Mesothelial cell of epicardium (in vitro differentiated cells): Measurements from ENCODE around the gene BTBD7. TPM values are rescaled to one million over a fixed set of nuclear protein-coding genes. Genes with fewer than 3 reads are reported as not detected.

ENCODE experiments used
- DNase-seq, 2 experiments: peaks; one replicate each; pipeline ENCODE4 v3.0.0; 2021; ENCODE audit warnings: low spot score in 2 of 2; ENCODE audit not compliant: unreplicated experiment in 2 of 2
- H3K27ac Mint-ChIP-seq: 2 replicates; pipeline ENCODE4 v1.8.0; 2021; ENCODE audit warnings: mixed read lengths
- H3K27me3 Mint-ChIP-seq: 2 replicates; pipeline ENCODE4 v1.8.0; 2021; ENCODE audit warnings: low read depth, mixed read lengths
- H3K36me3 Mint-ChIP-seq: 2 replicates; pipeline ENCODE4 v1.8.0; 2021; ENCODE audit warnings: mixed read lengths
- H3K4me1 Mint-ChIP-seq: 2 replicates; pipeline ENCODE4 v1.8.0; 2021; ENCODE audit warnings: mixed read lengths
- H3K4me3 Mint-ChIP-seq: 2 replicates; pipeline ENCODE4 v1.8.0; 2021; ENCODE audit warnings: mild to moderate bottlenecking, moderate library complexity, mixed read lengths
- H3K9me3 Mint-ChIP-seq: 2 replicates; pipeline ENCODE4 v1.8.0; 2021; ENCODE audit warnings: mixed read lengths
- CTCF ChIP-seq: fragments of 200-600 bp; sonication (generic); IDR thresholded peaks from one replicate; pipeline ENCODE4 v1.5.0; 2021; ENCODE audit warnings: antibody characterized with exemption; ENCODE audit not compliant: unreplicated experiment
- total RNA-seq: library from RNA; stranded (reverse); gene quantifications from 3 replicates; pipeline ENCODE4 v1.2.1, GENCODE V29; 2021

Gene BTBD7
- total RNA-seq, 1 donor from 2014 or later = 58.4 TPM

DNA sequence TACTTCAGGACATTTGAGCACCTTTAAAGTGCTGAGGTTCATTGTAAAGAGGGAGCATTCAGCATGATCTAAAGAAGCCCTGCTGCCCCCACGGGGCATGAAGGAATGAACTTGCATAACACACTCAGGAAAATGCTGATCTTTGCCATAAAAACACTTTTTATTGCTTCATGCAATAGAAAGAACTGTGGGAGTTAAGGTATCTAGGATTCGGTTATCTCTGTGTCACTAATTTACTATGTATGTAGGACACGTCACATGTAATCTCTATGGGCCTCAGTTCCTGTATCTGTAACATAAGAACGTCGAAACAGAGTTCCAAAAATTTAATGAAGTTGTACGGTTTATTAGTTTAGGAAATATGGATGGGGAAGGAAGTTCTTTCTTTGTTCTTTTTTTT, 33.0 kb downstream of the BTBD7 start:
- Mint-ChIP-seq H3K9me3 (no peaks in the 10 kb centered on the region), H3K4me3 (no peak overlapping the region), H3K27me3 (no peaks in the 10 kb centered on the region), H3K36me3 (no peaks in the 10 kb centered on the region), H3K27ac (no peak overlapping the region), H3K4me1 (peaks cover 36% of the 10 kb centered on the region)
- no peak for TF ChIP-seq CTCF
- no peak for DNase-seq

GRCh38 chr14:93299416-93299815, 33.4 kb downstream of the BTBD7 start:
- no peak for TF ChIP-seq CTCF
- H3K9me3 Mint-ChIP-seq = no peaks in the 10 kb centered on the region

GRCh38 chr14:93295541-93296220, 37.2 kb downstream of the BTBD7 start:
- DNase-seq = no peak
- H3K27me3 Mint-ChIP-seq = no peaks in the 10 kb centered on the region
- peaks cover 9% of the 10 kb centered on the region for H3K36me3 Mint-ChIP-seq
- H3K4me3 Mint-ChIP-seq = no peak overlapping the region
- no peaks in the 10 kb centered on the region for H3K9me3 Mint-ChIP-seq
- H3K27ac Mint-ChIP-seq = peak overlapping the region; percentile 47
- TF ChIP-seq CTCF = no peak
- peaks cover 21% of the 10 kb centered on the region for H3K4me1 Mint-ChIP-seq

More at GRCh38 chr14:93299416-93299815, 33.4 kb downstream of the BTBD7 start:
- Mint-ChIP-seq H3K4me1 (peaks cover 36% of the 10 kb centered on the region), H3K4me3 (no peak overlapping the region), H3K27ac (peak overlapping the region; percentile 39), H3K36me3 (peaks cover 3% of the 10 kb centered on the region), H3K27me3 (no peaks in the 10 kb centered on the region)
- no peak for DNase-seq

DNA sequence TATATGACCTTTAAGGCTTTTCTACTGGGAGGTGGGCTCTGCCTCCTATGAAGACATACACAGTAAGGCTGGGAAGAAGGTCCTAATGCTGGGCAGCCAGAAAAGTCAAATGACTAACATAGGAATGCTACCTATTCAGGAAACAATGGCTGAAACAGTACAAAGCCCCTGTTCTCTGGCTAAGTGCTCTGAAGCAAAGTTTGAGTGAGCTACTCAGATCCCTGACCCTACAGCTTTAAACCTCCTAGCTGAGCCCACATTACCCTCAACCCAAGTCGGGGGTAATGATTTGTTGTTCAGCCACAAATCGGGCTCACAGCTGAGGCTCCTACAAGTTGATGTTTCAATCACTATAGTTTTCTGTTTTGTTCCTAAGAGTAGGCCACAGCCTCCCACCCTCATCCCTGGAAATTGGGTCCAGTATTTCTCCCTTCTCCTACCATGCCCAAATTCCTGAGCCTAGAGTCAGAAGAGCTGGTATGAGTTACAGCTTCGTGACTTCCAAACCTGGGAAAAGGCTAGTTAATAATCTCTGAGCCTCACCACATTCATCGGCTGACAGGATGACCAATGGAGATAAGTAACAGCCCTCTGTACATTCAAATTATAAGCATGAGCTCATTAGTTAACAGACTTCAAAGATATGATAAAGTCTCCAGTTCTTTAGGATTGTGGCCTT, 46.5 kb downstream of the BTBD7 start:
- no peaks in the 10 kb centered on the region for H3K9me3 Mint-ChIP-seq
- no peak overlapping the region for H3K27ac Mint-ChIP-seq
- H3K27me3 Mint-ChIP-seq = no peaks in the 10 kb centered on the region
- H3K4me3 Mint-ChIP-seq = no peak overlapping the region
- no peak for TF ChIP-seq CTCF
- no peak for DNase-seq
- peaks cover 10% of the 10 kb centered on the region for H3K36me3 Mint-ChIP-seq
- H3K4me1 Mint-ChIP-seq = peaks cover 14% of the 10 kb centered on the region

GRCh38 chr14:93285044-93285443, 47.8 kb downstream of the BTBD7 start:
- no peak for TF ChIP-seq CTCF
- H3K9me3 Mint-ChIP-seq = no peaks in the 10 kb centered on the region
- H3K36me3 Mint-ChIP-seq = peaks cover 10% of the 10 kb centered on the region
- H3K4me1 Mint-ChIP-seq = peaks cover 14% of the 10 kb centered on the region
- H3K27me3 Mint-ChIP-seq = no peaks in the 10 kb centered on the region
- no peak overlapping the region for H3K27ac Mint-ChIP-seq
- no peak overlapping the region for H3K4me3 Mint-ChIP-seq
- no peak for DNase-seq
